GM19238 (cell line): ENCODE measurements around the gene PCDH19.
"Not testable (repeated sequence)": the region's sequence is repeated elsewhere in the genome, so short reads cannot be mapped to it uniquely, and the experiment has no call there.

Source experiments
- DNase-seq: peaks from one replicate; pipeline ENCODE4 v3.0.0; 2011; ENCODE audit warnings: low spot score; ENCODE audit not compliant: insufficient read length

The PCDH19 gene, protein sequence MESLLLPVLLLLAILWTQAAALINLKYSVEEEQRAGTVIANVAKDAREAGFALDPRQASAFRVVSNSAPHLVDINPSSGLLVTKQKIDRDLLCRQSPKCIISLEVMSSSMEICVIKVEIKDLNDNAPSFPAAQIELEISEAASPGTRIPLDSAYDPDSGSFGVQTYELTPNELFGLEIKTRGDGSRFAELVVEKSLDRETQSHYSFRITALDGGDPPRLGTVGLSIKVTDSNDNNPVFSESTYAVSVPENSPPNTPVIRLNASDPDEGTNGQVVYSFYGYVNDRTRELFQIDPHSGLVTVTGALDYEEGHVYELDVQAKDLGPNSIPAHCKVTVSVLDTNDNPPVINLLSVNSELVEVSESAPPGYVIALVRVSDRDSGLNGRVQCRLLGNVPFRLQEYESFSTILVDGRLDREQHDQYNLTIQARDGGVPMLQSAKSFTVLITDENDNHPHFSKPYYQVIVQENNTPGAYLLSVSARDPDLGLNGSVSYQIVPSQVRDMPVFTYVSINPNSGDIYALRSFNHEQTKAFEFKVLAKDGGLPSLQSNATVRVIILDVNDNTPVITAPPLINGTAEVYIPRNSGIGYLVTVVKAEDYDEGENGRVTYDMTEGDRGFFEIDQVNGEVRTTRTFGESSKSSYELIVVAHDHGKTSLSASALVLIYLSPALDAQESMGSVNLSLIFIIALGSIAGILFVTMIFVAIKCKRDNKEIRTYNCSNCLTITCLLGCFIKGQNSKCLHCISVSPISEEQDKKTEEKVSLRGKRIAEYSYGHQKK (N-terminal part only)

DNA sequence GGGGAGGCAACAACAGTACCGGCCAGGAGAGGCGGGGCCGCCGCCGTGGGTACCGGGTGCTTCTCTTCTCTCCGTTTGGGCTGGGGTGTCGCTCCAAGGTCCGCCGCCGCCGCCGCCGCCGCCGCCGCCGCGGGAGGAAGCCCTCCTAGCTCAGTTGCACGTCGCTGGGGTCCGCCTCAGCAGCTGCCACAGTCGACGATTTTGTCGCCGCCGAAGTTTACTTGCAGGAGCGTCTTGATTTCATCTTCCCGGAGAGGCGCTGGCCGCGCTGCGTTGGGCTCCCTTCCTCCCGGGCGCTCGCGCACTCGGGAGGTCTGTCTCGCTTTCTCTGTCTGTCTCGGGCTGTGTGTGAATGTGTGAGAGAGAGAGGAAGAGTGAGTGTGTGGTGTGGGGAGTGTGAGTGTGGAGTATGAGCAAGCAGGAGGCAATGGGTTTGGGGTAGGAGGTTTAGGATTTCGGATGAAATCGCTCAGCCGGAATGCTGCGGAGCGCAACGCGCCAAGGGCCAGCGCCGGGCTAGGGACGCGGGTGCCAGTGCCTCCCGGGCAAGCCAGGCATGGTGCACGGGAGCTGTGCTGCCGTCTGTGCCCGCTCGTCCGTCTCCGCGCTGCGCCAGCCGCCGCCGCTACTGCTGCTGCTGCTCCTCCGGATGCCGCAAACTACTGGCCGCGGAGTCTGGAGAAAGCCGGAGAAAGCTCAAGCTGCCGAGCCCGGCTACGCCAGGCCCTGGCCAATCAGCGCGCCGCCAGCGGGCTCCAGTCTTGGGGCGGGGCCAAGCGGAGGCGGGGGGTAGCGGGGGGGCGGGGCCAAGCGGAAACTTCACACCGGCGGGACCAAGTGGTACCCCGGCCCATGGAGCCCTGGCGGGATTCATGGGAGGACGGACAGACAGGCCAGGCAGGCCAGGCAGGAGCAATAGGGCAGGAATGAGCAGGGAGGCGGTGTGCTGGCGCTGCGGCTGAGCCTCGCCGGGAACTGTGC lies at the start of gene PCDH19:
TSS of gene PCDH19 (minus strand) at position 664 of the 981 bp plus-strand sequence. CDS start 1,676 bp downstream, outside the sequence.
- DNase-seq: no peak

DNA sequence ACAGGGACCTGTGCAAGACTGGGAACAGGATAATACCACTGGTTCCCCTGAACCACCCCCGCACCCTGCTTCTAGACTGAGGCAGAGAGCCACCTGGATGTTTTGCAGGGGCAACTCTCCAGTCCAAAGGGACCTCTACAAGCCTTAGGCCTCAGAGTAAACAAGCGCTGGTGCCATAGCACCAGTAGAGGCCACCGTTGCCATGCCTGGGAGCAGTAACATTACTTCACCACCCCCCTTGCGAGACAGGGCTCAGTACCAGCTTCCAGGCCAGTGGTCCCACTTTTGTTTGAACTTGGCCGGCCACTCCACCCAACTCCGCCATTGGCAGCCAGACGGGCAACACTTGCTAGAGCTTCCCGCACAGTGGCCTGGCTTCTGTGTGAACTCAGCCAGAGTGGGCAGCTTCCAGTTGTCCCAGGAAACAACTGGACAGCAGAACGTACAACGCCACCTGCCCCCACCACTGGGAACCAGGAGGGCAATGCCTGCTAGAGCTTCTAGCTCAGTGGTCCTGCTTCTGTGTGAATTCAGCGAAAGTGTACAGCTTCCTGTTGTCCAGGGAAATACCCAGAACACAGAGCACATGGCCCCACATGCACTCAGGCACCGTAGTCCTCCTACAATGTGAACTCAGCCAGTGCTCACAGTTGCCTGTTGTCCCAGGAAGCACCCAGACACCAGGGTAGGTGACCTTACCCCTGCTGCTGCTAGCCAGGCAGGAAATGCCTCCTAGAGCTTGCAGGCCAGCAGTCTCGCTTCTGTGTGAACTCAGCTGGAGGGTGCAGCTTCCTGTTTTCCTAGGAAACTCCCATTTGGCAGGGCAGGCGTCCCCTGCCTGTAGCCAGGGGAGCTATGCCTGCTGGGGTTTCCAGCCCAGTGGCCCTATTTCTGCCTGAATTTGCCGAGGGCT lies 39.9 kb upstream of the PCDH19 start:
- no peak for DNase-seq

DNA sequence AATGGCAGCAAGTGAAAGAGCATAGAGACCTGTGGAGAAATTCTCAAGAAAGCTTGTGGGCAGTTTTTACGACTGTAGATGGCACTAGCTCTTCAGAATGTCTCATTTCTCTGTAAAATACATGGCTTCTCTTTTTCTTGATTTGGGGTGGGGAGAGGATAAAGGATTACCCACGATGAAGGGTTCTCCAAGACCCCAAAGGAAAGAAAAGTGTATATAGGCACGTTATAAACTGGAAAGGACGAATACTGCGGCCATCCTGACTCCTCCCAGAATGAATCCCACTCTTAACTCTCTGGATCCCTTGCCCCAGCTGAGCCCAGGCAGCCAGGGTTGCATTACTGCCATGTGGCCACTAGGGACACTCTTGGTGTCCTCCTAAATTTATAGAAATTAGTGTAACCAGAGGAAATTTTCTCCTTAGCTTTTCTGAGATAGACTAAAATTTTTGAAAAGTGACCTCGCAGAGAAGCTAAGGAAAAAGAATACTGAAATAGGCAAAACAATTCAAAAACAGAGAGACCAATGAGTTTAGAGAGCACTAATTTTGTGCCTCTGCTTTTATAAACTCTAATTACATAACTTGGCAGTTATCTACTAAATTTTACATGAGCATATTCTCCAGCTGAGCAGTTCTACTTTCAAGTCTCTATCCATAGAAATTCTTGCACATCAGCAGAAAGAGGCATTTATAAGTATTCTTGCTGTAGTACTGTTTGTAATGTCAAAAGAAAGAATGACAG lies 37.8 kb upstream of the PCDH19 start:
- peak; percentile 18 for DNase-seq

DNA sequence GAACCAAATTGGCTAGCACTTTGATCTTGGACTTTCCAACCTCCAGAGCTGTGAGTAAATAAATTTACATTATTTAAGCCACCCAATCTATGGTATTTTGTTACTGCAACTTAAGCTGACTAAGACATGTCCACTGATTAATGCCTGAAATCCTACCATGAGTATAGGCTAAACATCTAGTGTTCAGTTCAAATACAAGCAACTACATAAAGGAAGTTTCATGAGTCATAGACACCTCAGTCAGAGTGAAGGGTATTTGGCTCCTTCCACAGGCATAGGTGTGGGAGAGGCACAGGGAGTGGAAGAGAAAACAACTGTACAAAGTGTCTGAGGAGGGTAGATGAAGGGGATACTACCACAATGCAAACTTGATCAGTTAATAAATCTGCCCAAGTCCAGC lies 35.5 kb upstream of the PCDH19 start:
- DNase-seq: no peak

DNA sequence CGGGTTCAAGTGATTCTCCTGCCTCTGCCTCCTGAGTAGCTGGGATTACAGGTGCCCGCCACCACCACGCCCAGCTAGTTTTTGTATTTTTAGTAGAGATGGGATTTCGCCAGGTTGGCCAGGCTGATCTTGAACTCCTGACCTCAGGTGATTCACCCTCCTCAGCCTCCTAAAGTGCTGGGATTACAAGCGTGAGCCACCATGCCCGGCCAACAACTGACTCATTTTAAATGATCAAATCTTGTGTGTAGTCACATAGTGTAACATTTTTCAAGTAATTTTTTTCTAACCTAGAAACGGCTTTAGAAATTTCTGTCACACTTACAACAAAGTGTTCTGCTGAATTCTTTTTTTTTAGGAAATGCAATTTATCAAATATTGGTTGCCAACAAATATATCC lies 31.2 kb upstream of the PCDH19 start:
- DNase-seq: not testable (repeated sequence)

DNA sequence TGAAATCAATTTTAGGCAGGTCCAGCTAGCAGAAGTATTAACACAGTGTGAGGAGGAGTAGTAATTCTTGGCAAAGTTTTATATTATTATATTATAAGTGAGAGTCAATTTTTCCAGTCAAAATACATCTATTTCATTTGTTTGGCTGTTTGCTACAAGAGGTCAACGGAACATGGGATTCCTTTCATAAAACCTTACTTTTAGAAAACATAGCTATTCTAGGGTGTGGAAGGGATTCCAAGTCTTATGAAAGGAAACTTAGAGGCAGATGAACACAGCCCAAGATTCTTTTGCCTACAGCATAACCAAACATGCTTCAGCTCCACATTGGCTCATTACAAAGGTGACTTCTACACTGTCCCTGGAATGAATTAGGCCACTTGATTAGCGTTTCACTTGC lies 29.9 kb upstream of the PCDH19 start:
- no peak for DNase-seq

DNA sequence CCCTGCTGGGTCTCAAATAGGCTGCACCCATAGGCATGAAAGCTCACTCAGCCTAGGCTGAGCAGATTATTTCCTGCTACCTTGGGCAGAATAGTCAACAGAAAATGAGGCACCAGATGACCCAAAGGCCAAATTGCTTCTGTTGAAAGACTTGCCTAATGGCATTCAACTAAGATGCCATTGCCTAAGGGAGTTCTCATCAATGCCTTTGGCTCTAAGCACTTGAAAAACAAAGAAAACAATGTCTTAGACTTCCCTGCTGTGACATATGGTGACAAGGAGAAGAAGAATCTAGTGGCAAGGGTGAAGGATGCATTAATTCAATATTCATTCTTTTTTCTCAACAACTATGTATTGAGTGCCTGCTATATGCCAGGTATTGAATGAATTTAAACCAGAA lies 25.7 kb upstream of the PCDH19 start:
- no peak for DNase-seq

DNA sequence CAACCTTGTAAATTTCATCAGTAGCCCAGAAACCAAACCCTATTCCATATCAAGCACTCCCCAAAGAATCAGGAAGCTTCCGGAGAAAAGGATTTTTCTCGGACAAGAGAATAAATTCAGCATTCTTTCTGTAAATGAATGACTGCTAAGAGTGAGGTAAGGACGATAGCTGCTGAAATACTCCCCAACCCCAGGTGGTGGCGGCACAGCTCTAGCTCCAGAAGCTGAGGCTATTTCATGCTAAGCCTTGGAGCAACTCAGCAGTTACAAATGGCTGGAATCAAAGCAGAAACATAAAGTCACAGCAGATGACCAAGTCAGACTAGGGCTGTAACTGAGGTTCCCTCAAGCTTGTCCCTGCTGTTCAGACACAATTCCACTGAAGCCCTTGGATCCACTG lies 13.9 kb upstream of the PCDH19 start:
- no peak for DNase-seq

DNA sequence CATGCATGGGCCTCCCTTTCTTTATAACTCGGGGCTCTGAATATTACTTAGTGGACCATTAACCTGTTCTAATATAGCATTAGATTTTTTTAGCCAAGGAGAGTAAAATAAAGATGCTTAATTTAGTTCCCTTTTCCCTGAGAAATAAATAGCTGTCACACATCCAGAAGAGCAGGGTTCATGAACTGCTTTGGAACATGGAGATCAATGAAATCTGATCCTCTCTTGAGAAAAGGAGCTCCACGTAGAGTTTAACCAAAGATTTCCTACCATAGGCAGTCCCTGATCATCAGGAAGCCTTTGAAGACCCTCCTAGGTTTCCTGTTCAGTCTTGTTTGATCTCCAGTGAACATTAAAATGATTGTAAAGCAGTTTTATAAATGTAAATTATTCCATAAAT lies 8.5 kb upstream of the PCDH19 start:
- no peak for DNase-seq

DNA sequence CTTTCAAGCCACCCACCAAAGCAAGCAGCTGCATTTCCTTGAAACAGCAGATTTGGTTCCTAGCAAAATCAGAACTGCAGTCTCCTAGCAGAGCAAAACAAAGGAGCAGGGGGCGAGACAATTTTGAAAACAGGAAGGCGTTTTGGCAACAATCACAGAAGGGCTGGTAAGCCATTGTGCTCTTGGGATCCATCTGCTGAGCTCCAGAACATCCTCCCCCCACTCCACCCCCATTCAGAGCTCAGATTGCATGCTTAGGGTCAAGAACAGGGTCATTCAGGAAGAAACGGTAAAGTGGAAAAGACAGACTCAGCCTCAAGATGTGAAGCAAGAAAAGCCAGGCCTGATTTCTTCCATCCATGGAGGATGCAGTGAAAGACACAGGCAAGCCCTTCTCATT lies 7.6 kb upstream of the PCDH19 start:
- DNase-seq: no peak

DNA sequence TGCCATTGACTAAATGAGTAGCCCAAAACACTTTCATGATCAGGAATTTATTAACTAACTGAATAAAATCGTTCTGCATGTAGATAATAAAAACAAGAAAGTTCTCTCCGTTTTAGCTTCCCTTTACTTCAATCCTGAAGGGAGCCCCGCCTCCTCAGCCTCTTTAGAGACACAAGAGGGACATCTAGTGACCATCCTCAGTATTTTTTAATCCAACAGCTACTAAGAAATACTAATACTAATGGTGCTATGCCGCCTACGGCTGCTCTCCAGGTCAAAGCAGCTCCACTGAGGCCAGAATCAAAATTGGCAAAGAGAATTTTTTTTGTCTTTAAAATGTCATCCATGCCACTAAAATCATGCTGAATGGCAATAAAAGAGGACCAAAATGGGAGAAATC lies 3.2 kb upstream of the PCDH19 start:
- no peak for DNase-seq

DNA sequence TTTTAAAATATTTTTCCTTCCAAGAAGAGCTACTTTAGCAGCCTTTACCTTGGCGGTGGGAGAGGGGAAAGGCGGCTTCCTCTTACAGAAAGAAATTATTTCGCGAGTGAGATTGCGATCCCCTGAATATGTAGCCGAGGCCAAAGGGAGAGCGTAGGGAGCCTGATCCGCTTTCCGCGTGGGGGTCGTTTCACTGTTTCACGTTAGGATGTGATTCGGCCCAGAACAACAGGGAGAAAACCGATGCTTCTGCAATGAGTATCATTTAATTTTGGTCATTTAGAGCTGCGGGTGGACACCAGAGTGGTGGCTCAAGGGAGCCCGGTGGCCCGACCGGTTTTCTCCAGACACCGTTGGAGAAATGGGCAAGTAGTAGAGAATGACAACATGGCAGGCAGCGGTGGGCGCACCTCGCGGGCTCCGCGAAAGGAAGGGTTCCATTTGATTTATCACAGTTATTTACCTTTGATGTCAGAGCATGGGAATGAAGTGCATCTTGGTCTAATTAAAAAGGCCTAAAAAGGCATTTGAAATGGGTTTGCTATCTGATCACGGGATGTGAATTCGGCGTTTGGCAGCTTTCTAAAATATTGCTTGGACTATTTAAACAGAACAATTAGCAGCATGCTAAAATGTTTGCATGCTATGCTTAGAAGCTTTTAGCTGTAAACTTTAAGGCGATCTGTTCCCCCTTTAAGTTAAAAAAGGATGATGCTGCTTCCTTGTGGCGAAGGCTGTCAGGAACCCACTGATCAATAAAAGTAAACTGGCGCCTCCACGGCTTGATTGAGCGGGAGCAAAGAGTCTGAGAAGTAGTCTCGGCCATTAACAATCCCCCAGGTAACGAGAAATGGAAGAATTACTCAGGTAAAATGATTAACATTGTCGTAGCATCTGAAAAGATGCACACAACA lies 2.0 kb upstream of the PCDH19 start:
- no peak for DNase-seq

DNA sequence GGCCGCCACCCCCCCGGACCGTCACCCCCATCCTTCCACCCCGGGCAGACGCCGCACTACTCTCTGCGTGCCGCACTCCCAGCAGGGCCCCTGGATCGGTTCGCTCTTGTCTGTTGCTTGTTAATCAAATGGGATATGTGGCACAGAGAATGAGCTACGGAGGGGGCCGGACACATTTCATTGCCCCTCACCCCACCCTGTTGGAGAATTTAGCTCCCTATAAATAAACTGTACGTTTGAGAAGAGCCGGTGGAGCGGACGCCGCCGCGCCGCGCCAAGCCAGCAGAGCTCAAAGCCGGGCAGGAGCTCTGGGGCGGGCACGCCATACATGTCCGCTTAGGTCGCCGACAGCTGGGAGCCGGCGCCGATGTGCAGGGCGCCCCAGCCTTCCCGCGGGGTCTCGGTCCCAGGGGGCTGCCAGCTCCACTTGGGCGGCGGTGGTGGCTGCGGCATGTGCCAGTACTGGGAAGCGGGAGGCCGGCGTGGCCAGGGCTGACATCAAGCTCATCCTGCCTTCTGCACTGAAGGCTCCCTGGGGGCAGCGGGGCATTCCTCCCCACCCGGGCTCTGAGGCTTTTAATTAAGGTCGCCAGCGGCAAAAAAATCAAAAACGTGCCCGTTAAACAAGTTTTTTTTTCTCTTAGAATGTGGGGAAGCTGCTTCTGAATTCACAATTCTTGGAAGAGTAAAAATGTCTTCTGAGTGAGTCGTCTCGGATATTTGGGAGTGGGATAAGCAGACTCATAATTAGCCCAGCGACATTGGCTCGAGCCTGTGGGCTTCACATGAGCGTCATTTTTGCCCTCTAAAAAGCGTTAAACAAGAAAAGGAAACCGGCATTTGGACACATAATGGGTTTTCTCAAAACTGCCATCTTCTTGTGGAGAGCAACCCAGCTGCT lies 1.1 kb upstream of the PCDH19 start:
- no peak for DNase-seq

DNA sequence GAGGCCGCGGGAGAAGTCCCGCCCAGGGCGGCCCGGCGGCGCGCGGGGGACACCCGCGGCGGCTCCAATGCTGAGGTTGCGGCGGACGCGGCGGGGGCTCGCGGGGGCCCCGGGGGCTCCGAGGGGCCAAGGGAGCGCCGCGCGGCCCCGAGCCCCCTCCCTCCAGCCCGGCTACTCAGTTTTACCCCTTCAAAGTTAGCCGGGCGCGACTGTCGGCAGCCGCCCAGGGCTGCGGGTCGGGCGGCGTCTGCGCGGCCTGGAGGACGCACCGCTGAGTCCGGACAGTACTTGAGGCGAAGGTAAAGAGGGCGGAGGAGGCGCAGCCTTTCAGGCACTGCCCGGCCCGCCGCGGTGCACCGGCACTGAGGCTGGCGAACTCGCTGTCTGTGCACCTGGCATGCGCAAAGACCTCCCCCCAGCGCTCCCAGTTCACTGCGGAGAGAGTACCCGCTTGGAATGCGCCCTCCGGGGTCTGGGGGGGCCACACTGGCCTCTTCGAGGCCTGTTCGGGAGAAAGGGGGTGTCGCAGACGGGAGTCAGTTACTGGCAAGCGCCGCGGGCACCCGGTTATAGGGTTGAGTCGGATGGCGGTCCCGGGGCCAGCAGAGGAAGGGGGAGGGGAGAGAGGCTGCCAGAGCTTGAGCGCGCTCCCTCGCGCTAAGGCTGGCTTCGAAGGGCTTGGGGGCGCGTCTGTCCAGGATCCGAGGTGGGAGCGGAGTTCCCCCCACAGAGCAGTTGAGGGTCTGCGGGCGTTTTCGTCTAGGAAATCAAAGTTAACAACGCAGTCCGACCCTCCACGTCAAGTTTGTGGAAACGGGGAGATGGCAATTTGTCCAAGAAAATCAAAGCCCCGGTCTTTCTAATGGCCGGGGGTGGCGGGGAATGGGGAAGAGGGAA lies 1.1 kb downstream of the PCDH19 start:
- no peak for DNase-seq

DNA sequence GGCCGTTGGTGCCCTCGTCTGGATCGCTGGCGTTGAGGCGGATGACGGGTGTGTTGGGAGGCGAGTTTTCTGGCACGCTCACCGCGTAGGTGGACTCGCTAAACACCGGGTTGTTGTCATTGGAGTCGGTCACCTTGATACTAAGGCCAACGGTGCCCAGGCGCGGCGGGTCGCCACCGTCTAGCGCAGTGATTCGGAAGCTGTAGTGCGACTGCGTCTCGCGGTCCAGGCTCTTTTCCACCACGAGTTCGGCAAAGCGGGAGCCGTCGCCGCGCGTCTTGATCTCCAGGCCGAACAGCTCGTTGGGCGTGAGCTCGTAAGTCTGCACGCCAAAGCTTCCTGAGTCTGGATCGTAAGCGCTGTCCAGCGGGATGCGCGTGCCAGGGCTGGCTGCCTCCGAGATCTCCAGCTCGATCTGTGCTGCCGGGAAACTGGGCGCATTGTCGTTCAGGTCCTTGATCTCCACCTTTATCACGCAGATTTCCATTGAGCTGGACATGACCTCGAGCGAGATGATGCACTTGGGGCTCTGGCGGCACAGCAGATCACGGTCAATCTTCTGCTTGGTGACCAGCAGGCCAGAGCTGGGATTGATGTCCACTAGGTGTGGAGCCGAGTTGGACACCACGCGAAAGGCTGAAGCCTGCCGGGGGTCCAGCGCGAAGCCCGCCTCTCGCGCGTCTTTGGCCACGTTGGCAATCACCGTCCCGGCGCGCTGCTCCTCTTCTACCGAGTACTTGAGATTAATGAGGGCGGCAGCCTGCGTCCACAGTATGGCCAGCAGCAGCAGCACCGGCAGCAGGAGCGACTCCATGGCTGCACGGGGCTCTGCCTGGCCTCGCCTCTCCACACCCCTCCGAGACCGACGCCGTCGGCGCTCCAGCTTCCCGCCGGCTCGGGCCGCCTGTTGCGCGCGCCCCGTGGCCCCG lies 2.0 kb downstream of the PCDH19 start:
- no peak for DNase-seq
